Fibroblast of skin of right quadriceps (primary cell): ENCODE measurements around the gene NMNAT2.
A peak's percentile ranks its signal among the peaks of the same experiment; 100 is the strongest.
"Not testable (repeated sequence)": the region's sequence is repeated elsewhere in the genome, so short reads cannot be mapped to it uniquely, and the experiment has no call there.

ENCODE experiments used
- DNase-seq: peaks from one replicate; pipeline ENCODE4 v3.0.0-alpha.2; 2013

Gene NMNAT2

DNA sequence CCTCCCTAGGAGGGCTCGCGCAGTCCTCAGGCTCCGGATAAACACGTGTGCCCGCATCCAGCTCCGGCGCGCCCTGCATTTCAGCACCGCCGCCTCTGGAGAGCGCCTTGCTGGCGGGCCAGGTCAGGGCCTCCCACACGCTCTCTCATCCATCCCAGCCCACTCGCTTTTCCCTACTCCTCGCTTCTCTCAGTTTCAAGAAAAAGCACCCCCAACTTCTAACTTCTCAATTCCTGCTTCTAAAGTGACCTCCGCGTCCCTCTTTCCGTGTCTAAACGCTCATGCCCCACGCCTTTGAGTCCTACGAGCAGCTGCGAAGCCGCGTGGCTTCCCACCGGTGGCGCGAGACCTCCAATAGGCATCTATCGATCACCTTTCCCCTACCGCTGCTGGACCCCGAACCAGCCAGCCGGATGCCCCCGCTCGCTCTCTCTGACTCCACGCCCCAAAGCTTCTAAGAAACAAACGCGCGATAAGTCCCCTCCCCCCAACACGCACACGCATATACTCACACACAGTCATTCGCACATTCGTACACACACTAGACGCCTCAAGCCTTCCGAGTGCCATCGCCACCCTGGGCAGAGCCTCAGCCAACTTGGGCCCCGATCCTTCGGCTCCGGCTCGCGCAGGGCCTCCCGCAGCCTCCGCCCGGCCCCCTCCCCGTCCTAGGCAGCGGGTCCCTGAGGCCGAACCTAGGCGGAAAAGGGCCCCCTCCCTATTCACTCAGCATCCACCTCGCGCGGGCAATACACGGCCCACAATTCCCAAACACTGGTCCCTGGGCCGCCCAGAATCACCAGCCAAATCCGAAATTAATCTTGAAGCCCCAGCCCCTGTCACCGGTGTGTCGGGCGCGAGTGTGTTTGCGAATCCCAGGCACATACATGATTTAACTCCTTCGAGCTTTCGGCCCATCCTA lies 1.1 kb downstream of the NMNAT2 start:
- DNase-seq: peak; percentile 46

DNA sequence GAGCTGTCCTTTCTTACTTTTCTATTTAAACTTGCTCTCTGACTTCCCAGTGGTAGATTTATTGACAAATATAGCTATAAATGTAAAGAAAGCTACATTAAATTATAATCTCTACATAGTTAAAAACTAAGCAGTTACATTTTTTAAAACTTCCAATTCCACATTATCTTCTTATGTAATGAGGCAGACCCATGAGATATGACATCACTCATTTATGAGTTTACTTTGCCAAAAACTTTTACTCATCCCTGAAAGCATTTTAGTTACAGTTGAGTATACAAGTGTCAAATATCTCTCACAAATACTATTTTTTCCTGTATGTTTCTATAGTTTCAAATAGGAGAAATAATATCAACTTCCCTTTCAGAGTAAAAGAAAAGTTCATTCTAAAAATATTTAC lies 3.8 kb downstream of the NMNAT2 start:
- no peak for DNase-seq

DNA sequence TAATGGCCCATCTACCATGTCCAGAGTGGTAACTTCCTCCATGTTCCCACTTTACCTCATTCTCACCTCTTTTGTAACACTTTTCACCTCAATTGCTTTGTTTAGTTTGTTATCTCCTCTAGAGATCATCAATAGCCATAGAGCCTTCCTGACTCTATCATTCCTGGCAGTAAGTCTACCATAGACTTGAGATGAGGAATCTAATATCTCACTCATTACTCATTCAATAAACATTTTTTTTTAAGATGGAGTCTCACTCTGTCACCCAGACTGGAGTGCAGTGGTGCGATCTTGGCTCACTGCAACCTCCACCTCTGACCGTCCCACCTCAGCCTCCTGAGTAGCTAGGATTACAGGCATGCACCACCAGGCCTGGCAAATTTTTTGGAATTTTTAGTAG lies 7.1 kb downstream of the NMNAT2 start:
- no peak for DNase-seq

DNA sequence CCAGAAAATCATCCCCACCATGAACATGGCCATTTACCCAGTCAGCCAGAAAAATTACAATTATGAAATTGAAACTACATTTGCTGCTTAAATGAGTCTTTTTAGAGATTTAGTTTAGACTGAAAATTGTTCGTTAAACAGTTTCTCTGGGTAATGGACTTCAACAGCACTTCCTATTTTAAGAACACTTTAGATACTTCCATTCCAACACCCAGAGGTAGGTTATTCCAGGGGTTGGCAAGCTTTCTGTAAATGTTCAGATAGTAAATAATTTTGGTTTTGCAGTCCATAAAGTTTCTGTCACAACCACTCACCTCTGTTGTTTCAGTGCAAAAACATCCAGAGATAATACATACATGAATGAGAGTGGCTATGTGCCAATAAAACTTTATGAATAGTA lies 10.2 kb downstream of the NMNAT2 start:
- DNase-seq: no peak

DNA sequence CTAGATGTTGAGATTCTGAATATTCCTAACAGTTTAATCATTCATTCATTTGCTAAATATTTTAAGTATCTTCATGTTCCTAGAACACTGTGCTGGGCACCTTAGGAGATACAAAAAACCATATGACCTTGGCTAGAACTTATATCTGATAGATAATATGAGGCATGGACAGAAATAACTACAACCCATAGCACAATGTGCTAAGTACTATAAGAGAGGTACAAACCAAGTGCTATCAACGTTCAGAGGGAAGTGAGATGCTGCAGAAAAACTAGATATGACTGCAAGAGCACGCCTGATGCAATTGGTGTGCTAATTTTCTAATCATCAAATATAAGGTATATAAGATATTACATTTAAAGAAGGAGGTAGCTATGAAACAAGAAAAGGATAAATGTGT lies 10.7 kb downstream of the NMNAT2 start:
- no peak for DNase-seq

DNA sequence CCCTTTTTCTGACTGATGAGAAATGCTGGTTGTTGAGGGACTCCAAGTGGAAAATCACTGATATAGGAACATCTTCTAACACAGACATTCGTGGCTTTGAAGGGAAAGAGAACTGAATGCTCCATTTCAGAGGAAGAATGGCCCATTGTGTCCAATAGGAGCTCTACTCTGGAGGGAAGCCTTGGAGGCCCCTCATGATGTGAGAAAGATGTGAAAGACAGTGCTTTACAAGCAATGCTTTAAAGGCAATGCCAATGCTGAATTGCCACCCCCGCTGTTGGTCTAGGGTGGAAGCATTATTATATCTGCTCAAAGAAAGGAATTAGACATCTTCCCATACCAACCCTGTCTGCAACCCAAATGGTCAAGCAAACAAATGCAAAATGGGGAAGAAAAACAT lies 13.7 kb downstream of the NMNAT2 start:
- DNase-seq: no peak

DNA sequence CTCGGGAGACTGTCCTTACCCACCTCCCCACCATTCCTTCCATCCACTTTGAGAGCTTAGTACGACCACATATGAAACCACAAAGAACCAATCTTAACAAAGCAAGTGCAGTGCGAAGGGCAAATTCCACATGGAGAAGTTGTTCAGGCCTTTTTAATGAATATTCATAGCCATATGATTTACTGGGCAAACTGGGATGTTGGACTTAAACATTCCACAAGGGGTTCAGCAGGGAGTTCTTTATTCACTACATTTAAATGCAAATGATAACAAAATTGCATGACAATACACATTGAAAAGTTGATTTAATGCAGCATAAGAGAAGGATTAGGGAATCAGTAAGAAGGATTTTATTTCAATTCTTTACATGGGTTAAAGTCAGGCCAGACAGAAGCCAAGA lies 14.7 kb downstream of the NMNAT2 start:
- DNase-seq: no peak

DNA sequence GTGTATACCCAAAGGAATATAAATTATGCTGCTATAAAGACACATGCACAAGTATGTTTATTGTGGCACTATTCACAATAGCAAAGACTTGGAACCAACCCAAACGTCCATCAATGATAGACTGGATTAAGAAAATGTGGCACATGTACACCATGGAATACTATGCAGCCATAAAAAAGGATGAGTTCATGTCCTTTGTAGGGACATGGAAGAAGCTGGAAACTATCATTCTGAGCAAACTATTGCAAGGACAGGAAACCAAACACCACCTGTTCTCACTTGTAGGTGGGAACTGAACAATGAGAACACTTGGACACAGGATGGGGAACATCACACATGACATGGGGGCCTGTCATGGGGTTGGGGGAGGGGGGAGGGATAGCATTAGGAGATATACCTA lies 16.6 kb downstream of the NMNAT2 start:
- DNase-seq: not testable (repeated sequence)

DNA sequence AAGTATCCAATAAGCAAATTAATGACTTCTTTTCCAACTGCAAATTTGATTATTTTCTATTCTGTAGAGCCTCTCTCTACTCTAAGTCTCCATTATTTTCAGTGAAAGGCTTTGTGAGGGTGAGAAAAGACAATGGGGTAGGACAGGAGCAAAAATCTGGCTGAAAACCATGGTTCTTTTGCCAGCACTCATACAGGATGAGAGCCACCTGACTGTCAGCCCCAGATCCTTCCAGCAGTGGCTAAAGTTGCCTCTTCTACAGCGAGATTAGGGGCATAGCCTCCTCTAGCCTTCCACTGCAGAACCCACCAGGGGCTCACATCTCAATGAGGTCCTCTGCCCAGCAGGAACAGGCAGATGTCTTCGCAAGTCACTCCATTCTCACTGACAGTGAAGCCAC lies 23.7 kb downstream of the NMNAT2 start:
- DNase-seq: no peak

DNA sequence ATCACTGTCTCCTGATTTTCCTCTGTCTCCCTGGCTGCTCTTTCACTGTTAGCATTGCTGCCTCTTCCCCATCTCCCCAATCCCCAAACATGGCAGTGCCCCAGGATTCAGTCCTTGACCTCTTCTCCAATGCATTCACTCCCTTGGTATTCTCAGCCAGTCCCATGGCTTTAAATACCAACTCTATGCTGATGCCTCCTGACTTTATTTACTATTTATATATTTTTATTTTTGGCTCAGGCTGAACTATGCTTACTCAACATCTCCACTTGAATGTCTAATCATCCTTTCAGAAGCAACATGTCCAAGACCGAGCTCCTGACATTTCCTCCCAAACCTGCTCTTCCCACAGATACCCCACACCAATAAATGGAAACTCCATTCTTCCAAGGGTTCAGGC lies 26.3 kb downstream of the NMNAT2 start:
- no peak for DNase-seq

DNA sequence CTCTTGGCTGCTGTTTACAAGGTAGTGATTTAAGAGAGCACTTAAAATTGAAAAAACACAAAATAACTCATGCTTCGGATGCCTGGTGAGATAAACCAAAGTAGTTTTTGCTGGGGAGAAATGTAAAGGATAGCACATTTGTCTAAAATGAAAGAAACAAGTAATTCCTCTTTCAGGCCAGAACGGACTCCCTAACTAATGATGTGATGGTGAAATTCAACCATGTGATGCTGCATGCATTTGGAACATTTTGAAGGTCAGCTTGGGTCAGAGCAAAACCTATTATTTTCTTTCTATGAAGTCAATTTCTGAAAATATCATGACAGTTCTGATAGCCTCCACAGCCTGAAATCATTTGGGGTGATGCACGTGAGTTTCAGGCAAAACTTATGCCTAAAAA lies 27.6 kb downstream of the NMNAT2 start:
- DNase-seq: no peak

DNA sequence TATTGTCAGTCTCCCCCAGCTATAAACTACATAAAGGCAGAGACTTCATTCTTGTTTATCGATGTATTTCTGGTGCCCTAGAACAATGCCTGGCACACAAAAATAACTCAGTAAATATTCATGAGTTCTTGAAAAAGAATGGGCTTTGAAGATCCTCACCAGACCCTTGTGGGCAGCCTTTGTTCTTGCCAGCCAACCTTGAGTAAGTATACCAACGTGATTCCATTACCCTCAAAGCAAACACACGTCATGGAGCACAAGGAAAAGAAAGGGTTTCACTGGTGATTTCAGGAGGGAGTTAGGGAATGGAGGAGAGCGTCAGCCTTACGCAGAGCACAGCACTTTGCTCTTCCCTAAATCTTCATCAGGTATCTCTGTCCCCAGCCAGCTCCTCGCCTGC lies 29.4 kb downstream of the NMNAT2 start:
- no peak for DNase-seq

DNA sequence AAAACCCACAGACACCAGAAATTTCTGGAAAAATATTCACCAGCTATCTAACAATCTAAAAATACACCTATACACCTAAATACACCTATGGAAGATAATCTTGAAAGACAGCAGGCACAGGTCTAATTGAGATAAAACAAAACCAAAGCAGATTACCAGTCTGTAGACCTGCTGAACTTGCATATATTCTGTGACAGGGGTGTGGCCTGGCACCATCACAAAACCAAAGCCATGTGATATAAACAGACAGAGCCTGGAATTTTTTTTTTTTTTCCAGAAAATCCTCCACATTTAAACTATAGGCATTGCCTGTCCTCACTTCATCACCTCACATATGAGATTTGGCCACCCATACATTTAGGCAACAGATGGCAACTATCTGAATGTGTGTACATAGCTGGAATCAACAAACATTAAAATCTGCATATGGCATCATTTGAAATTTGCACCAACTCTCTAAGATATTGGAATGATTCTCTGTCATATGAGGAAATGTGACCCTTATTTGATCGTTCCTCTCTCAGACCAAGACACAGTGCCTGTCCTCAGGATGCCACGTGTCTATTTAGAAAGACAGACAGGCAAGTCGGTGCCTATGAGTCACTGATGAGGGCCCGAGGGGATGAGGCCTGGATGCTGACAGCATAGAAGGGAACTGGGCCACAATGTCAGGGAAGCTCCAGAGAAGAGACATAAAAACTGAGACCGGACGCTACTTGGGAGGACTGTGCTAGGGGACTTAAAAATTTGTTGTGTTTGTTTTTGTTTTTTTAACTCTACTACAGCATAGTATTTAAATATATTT lies 32.6 kb downstream of the NMNAT2 start:
- no peak for DNase-seq

DNA sequence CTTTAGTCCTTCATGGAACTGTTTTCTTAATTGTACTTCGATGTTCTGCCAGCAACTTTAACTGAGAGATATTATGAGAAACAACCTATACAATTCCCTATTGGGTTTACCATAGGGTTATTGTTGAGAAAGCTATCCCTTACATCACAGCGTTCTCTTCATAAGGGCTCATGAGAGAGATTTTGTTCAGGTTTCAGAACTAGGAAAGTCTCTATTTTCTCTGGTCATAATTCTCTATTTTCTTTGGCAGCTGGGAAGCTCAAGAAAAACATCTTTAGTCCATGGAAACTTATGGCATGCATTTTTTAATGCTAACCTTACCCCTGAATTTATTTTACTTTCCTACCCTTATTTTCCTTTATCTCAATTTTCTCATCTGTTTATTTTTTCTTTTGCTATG lies 38.2 kb downstream of the NMNAT2 start:
- DNase-seq: no peak

DNA sequence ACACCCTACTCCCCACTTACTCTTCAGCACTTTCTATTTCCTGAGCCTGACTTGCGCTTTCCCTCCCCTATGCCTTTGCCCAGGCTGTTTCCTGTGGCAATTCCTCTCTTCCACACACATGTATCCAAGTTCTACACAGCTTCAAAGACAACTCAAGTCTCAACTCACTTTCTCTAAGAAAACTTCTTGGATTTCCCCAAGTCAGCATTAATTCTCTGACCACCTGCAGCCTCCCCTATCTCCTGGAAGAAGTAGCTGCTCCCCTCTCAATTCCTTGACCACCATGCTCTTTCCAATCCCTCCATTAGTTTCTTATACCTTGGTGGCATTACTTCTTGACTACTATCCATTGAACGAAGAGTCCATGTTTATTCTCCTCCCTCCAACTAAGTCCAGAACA lies 42.8 kb downstream of the NMNAT2 start:
- DNase-seq: no peak

DNA sequence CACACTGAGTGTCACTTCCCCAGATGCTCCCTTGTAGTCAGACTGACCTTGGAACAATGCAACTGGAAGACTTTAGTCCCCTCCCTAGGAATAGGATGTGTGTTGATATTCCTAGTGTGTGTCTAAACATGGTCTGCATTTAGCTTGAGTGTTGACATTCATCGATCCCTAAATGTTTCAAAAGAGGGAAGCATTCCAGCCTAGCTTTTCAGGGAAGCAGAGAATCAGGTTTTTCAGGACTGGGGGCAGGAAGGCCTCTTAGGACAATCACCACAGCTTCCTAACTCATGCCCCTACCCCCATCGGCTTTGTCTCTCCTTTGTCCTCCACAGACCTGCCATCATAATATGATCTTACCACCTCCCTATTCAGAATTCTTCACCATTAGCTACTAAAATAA lies 43.4 kb downstream of the NMNAT2 start:
- no peak for DNase-seq

DNA sequence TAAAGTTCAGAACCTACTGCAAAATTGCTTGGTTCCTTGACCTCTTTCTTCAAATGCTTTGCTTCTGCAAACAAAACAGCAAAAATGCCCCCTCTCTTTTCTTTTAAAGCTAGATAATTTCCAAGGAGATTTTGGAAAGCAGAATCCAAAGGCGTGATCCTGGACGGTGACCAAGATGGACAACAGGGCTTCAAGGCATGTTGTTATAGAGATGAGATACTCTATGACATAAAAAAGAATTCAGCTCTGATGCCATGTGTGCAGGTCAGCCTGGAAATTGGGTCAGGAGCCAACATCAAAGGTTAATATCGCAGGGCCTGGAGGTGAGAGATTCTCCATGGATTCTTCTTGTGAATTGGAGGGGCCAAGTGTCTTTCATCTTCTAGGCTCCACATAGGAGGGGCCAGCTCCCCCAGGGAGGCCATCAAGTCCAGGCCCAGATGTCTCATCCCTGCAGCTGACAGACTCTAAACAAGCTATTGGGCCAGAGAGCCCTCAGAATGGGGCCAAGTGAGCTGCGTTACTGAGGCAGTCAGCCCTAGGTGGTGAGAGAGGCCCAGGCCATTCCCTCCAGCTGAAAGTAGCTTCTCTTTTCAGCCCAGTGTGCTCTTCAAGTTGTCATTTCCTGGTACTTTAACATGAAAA lies 45.5 kb downstream of the NMNAT2 start:
- DNase-seq: no peak

DNA sequence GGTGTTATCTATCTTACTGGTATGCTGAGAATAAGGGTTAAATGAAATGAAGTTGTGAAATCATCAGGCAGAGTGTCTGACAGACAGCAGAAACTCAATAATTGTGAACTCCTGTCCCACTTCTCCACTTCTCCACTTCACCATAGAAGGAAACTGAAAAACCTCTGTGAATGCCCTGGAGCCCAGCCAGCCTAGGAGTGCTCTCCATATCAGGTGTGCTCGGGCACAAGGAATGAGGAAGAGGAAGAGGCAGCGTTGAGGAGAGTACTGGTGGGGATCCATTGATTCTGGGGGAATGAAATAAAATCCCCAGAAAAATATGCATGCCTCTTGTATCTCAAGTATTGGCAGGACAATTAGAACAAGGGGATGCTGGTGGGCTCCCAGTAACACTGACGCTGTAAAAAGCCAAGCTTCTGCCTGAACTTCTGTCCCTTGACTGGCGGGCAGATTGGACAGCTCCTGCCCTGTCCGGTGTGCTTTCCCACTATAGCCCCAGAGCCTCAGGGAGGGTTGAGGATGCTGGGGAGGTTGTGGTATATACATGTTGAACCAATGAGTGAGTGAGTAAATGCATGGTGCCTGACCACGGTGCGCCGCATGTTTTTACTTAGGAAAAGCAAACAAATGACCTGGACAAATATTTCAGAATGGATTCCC lies 47.7 kb downstream of the NMNAT2 start:
- no peak for DNase-seq

DNA sequence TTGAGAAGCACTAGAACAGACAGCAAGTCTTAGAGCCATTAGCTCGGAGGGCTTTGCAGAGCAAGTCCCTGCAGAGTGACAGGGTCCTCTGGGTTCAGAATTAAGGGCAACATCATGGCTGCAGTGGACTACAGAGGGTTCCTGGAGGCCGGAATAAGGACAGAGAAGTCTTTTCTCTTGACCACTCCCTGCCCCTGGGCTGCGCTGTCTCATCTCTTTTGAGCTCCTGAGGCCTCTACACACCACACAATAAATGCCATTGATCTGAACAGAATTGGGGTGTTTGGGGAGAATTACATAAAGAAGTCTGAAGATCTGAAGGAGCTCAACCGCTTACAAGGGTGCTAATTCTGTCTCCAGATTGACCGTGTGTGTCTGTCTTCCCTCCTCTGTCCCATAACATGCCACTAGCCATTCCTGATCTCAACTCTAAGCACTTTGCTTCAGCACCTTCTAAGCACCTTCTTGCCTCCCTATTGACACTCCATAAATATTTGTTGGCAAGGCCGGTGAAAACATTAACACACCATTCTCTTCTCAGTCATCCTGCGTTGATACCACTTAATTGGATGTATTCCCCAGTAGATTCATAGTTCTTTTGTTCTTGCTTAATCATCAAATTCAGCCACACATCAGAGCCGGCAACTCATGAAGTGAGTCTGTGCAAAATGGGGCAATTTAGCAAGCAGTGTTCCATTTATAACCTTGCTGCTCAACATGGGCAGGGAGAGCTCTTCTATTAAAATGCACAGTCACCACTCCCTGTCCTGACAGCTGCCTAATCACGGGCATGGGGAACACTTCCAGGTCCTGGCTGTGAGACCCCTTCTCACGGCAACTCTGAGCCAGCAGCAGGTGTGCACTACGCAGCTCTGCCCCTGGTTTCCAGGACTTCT lies 49.7 kb downstream of the NMNAT2 start:
- no peak for DNase-seq

DNA sequence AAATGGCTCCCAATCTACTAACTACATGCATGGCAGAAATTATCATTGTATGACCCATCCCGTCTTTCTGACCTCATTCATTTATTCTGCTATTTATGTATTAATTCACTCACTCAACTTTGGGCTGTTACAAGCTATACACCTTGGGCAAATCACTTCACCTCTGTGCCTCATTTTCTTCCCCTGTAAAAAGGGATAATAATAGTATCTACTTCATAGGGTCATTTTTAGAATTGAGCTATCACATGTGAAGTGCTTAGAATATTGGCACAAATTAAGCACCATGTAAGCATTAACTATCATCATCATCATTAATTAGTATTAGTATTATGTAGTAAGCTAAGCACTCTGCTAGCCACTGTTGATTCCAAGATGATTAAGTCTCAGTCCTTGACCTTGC lies 52.1 kb downstream of the NMNAT2 start:
- no peak for DNase-seq

DNA sequence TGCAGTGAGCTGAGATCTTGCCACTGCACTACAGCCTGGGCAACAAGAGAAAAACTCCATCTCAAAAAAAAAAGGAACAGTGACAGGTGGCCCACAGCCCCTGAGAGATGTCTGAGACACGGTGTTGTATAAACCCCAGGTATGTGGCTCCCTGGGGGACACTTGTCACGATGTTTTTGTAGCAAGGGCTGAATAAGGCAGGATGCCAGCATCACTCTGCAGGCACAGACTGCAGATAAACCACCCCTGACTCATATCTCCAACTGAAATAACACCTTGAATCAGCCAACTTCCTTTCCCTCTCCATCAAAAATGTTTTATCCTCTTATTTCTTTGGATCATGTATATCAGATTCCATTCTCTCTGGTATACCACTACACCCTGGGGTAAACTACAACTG lies 52.5 kb downstream of the NMNAT2 start:
- DNase-seq: no peak

DNA sequence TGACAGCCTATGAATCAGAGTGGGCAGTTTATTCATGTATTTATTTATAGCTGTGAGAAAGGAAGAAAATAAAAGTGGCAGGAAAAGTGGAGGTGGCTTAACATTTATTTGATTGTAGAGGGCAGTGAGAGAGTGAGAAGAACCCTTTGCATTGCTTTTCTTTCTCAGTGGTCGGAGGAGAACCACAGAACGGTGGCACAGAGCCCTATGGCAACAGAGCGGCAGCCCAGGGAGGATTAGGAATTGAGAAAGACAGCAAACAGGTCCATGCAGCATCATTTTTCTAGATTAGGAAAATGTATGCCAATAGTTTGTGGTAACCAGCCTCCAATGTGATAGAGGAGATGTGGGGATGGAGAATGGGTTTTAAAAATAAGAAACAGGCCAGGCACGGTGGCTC lies 53.1 kb downstream of the NMNAT2 start:
- no peak for DNase-seq
